ENCODE results near the gene ABCC2. TPM values are rescaled to one million over a fixed set of nuclear protein-coding genes. Genes with fewer than 3 reads are reported as not detected.

The ABCC2 gene
- polyA plus RNA-seq, 1 donor (not counting 4 experiments of a cell fraction or from before 2014, with no cell fraction given) = 2.5 TPM

- Histone ChIP-seq H2AFZ (ENCODE audit: control insufficient read depth, low read length) (no peak overlapping the region), H3K36me3 (ENCODE audit: control insufficient read depth in 2 of 2, extremely low read depth in 1 of 2, insufficient read depth in 2 of 2, low read length in 2 of 2) (no peaks in the 10 kb centered on the region), H3K4me3 (ENCODE audit: control insufficient read depth in 2 of 3, extremely low read depth in 1 of 3, insufficient read depth in 2 of 3, low read depth in 1 of 3, low read length in 3 of 3) (no peak overlapping the region), H4K20me1 (ENCODE audit: control insufficient read depth, extremely low read depth, insufficient read depth, low read length) (no peaks in the 10 kb centered on the region), H3K9me1 (ENCODE audit: control insufficient read depth, extremely low read depth, insufficient read depth, low read length) (no peaks in the 10 kb centered on the region), H3K9me3 (ENCODE audit: control insufficient read depth, low read depth, low read length) (no peaks in the 10 kb centered on the region), H3K4me2 (ENCODE audit: control insufficient read depth, extremely low read depth, insufficient read depth, low read depth, low read length) (no peak overlapping the region), H3K27ac (ENCODE audit: control insufficient read depth, insufficient read depth, low read length) (no peak overlapping the region), H3K79me2 (ENCODE audit: control insufficient read depth, insufficient read depth, low read length) (no peaks in the 10 kb centered on the region), H3K4me1 (ENCODE audit: control insufficient read depth, extremely low read depth, insufficient read depth, low read length) (peaks cover 1% of the 10 kb centered on the region), H3K27me3 (ENCODE audit: control insufficient read depth, extremely low read depth, insufficient read depth, low read length) (no peaks in the 10 kb centered on the region), H3K9ac (ENCODE audit: control insufficient read depth, extremely low read depth, insufficient read depth, low read length) (no peak overlapping the region)
- FAIRE-seq = no peak
- DNase-seq (ENCODE audit: low read depth, low spot score) = no peak
- no peak for TF ChIP-seq CTCF (optimal IDR thresholded peaks at IDR 0.05 in 1 of 3, IDR thresholded peaks at IDR 0.05 in 1 of 3, conservative IDR thresholded peaks at IDR 0.05 in 1 of 3; ENCODE audit: extremely low read depth in 1 of 3, insufficient read depth in 2 of 3, low read length in 3 of 3)
- TF ChIP-seq EZH2 (IDR thresholded peaks at IDR 0.05; ENCODE audit: low read length) = no peak
- dilution Hi-C loops (cut with MboI; ENCODE audit: extremely low pct_ligation_motif_present, low sequenced_read_pairs) = no loop called here
Measured at GRCh38 chr10:99770408-99771045, 11.9 kb upstream of the ABCC2 start.

GRCh38 chr10:99775850-99776249 lies 6.6 kb upstream of the ABCC2 start:
- peak overlapping the region; percentile 82 for H3K27ac ChIP-seq (ENCODE audit: control insufficient read depth, insufficient read depth, low read length)
- peak overlapping the region; percentile 76 for H3K4me2 ChIP-seq (ENCODE audit: control insufficient read depth, extremely low read depth, insufficient read depth, low read depth, low read length)
- dilution Hi-C loops (cut with MboI; ENCODE audit: extremely low pct_ligation_motif_present, low sequenced_read_pairs) = no loop called here
- no peaks in the 10 kb centered on the region for H3K27me3 ChIP-seq (ENCODE audit: control insufficient read depth, extremely low read depth, insufficient read depth, low read length)
- peak; percentile 59 for DNase-seq (ENCODE audit: low read depth, low spot score)
- H3K36me3 ChIP-seq (ENCODE audit: control insufficient read depth in 2 of 2, extremely low read depth in 1 of 2, insufficient read depth in 2 of 2, low read length in 2 of 2) = no peaks in the 10 kb centered on the region
- peaks cover 51% of the 10 kb centered on the region for H3K4me1 ChIP-seq (ENCODE audit: control insufficient read depth, extremely low read depth, insufficient read depth, low read length)
- peak overlapping the region in 1 of 3 experiments; percentile 30 for H3K4me3 ChIP-seq (ENCODE audit: control insufficient read depth in 2 of 3, extremely low read depth in 1 of 3, insufficient read depth in 2 of 3, low read depth in 1 of 3, low read length in 3 of 3)
- peak; percentile 92 for FAIRE-seq
- no peaks in the 10 kb centered on the region for H3K79me2 ChIP-seq (ENCODE audit: control insufficient read depth, insufficient read depth, low read length)
- H2AFZ ChIP-seq (ENCODE audit: control insufficient read depth, low read length) = no peak overlapping the region
- H3K9me1 ChIP-seq (ENCODE audit: control insufficient read depth, extremely low read depth, insufficient read depth, low read length) = no peaks in the 10 kb centered on the region
- H3K9me3 ChIP-seq (ENCODE audit: control insufficient read depth, low read depth, low read length) = no peaks in the 10 kb centered on the region
- H4K20me1 ChIP-seq (ENCODE audit: control insufficient read depth, extremely low read depth, insufficient read depth, low read length) = no peaks in the 10 kb centered on the region
- H3K9ac ChIP-seq (ENCODE audit: control insufficient read depth, extremely low read depth, insufficient read depth, low read length) = peak overlapping the region; percentile 9
- TF ChIP-seq CTCF (optimal IDR thresholded peaks at IDR 0.05 in 1 of 3, IDR thresholded peaks at IDR 0.05 in 1 of 3, conservative IDR thresholded peaks at IDR 0.05 in 1 of 3; ENCODE audit: extremely low read depth in 1 of 3, insufficient read depth in 2 of 3, low read length in 3 of 3) = no peak
- no peak for TF ChIP-seq EZH2 (IDR thresholded peaks at IDR 0.05; ENCODE audit: low read length)

Measured in keratinocyte (primary cell).